ENCODE measurements around the gene SERPINH1.

The SERPINH1 gene
- total RNA-seq: 2.6 to 26.0 (median 13.5) reads per million in 17 experiments

- peak; percentile 73 to 88 (median 80) for DNase-seq
These were observed at the start of gene SERPINH1 for GRCh38 chr11:75562048-75562835. SERPINH1 (plus strand) TSS chr11:75562253; CDS start chr11:75566350, 4,097 bp downstream.

GRCh38 chr11:75513250-75513649, 48.8 kb upstream of the SERPINH1 start:
- DNase-seq: peak in 1 of 4 experiments; percentile 22

DNA sequence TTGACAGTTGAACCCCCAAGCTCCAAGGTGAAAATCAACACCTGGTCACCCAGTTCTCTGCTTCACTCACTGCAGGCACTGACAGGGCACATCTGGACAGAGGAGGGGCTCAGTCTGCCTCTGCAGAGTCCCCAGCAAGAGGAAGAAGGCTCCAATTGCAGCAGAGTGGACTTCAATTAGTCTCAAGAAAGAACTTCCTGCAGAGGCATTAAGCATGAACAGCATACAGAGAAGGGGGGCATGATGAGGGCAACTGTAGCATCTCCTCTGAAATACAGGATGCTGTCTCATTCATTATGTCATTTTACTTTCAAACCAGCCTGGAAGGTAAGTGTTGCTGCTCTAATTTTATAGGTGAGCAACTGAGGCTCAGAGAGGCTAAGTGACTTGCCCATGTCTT, 47.5 kb upstream of the SERPINH1 start:
- DNase-seq: no peak

DNA sequence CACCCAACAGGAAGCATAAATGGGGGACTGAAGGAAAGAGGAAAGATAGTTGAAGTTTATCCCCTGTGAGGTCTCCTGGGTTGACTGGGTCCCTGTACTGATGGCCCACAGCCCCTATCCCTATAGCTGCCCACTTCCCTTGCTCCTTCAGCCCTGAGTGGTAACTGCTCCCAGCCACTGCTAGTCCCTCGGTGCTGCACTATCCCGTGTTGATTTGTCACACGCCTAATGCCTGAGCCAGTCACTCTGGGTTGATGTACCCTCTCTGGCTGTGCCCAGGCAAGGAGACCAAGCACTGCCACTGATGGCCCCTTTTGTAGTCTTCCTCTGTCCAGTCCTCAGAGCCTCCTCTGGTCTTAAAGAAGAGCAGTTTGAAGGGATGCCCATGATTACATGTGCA, 45.9 kb upstream of the SERPINH1 start:
- DNase-seq: no peak

GRCh38 chr11:75516886-75517285, 45.2 kb upstream of the SERPINH1 start:
- DNase-seq: no peak

DNA sequence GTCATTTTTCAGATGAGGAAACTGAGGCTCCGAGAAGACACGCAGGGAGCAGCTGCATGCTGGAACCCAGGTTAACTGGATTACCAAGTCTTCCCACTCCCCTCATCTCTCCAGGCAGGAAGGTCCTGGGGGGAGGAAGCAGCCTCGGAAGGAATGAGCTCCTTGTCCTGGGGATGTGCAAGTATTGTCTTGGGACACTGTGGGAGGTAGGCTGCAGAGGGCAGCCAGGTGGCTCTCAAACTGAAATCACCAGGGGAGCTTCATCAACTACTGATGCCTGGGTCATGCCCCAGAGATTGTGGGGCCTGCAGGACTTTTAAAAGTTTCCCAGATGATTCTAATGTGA, 43.9 kb upstream of the SERPINH1 start:
- no peak for DNase-seq

GRCh38 chr11:75518771-75519653, 43.0 kb upstream of the SERPINH1 start:
- DNase-seq: peak in 1 of 4 experiments; percentile 34

GRCh38 chr11:75520688-75521087, 41.4 kb upstream of the SERPINH1 start:
- DNase-seq: no peak

- DNase-seq: no peak
These were observed 39.6 kb upstream of the SERPINH1 start for GRCh38 chr11:75522286-75523044.

GRCh38 chr11:75523189-75523588, 38.9 kb upstream of the SERPINH1 start:
- DNase-seq: no peak

DNA sequence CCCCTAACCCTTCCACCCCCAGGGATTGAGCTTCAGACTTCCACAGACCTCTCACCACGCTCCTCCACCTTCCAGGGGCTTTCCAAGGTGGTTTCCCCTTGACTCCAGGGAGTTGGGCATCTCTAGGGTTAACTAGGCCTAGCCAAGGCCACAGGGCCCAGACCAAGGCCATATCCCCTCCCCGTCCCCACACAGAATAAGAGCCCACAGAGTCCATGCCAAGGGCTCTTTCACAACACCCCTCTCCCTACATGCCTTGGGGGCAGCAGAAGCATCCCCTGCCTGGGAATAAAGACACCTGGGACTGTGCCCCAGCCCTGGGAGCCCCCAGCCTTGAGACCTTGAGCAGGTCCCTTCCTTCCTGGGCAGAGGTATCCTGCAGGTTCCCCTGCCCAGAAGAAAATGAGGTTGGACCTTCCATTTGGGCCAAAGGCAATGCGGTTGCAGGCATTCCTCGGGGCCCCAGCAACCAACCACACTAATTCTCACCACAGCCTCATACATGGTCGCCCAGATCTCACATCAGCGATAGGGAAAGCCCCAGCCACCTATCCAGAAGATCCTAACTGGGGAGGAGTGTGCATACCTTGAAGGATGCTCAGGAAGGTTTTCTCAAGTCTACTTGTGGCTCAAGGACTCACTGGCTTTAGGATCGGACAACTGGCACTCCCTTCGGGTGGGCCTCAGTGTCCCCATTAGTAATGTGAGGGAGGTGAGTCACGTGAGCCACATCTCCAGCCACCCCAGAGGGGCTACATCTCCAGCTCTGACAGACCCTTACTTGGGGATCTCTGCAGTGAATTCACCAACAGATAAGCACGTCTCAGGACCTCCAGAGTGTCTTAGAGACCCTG, 38.0 kb upstream of the SERPINH1 start:
- DNase-seq: no peak

- peak; percentile 41 to 70 (median 65) for DNase-seq
These were observed 37.2 kb upstream of the SERPINH1 start for GRCh38 chr11:75524665-75525432.

DNA sequence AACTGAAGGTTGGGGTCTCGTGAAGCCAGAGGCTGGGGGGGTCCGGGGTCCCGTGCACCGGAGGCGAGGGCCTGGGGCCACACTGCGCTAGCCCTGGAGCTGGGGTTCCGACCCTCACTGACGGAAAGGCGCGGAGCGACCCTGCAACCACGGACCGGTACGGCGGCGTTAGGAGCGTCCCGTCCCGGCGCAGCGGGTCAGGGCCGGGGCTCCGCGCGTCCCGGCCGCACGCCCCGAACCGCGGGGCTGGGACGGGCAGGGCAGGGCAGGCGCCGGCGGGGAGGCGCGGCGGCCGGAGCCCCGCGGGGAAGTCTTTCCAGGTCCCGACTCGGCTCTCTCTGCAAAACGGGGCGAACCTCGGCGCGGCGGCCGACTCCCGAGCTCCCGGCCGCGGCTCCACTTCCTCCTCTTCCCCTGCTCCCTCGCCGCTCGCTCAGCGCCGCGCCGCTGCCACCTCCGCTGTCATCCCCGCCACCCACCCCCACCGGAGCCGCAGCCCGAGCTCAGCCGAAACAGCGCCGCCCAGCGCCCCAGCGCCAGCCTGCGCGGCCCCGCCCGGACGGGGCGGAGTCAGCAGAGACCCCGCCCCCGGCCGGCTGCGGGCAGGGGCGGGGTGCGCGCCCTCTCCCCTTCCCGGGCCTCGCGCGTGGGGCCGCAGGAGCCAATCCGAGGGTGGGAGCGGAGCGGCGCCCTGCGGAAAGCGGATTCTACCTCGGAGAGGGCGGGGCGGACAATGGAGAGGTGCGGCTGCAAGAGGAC, 36.4 kb upstream of the SERPINH1 start, which contains the start of gene GDPD5:
Gene GDPD5, minus strand, starts transcription at position 509 of the 759 bp plus-strand sequence. CDS start 48,206 bp downstream, outside the sequence.
- peak; percentile 89 to 96 (median 94) for DNase-seq

DNA sequence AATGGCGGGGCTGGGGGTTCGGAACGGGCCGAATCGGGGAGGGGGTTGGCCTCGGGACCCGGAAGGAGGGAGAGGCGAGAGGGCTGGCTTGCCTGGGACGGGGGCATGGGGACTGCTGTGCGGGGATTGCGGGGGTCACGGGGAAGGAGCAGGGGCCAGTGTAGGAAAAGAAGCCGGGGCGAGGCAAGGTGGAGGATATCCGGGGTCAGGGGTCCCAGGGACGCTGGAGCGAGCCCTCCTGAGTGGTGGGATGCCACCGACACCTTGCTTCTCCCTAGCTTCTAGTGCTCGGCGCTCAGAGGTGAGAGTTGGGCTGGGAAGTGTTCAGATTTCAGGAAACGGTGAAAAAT, 35.9 kb upstream of the SERPINH1 start:
- DNase-seq: no peak

DNA sequence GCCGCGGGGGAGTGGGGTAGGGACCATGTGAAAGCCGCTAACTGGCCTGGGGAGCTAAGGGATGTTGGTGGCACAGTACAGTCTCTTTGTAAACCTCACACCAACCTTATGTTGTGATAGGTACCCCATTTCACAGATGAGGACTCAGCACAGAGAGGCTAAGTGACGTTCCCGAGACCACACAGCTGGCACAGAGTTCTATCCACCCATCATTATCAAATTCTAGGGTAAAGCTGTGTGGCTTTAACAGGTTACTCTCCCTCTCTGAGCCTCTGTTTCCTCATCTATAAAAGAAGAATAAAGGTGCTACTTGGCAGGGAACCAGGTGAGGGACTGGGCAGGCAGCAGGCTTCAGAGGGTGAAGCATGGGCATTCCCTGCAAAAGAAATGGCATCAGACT, 34.9 kb upstream of the SERPINH1 start:
- DNase-seq: no peak

DNA sequence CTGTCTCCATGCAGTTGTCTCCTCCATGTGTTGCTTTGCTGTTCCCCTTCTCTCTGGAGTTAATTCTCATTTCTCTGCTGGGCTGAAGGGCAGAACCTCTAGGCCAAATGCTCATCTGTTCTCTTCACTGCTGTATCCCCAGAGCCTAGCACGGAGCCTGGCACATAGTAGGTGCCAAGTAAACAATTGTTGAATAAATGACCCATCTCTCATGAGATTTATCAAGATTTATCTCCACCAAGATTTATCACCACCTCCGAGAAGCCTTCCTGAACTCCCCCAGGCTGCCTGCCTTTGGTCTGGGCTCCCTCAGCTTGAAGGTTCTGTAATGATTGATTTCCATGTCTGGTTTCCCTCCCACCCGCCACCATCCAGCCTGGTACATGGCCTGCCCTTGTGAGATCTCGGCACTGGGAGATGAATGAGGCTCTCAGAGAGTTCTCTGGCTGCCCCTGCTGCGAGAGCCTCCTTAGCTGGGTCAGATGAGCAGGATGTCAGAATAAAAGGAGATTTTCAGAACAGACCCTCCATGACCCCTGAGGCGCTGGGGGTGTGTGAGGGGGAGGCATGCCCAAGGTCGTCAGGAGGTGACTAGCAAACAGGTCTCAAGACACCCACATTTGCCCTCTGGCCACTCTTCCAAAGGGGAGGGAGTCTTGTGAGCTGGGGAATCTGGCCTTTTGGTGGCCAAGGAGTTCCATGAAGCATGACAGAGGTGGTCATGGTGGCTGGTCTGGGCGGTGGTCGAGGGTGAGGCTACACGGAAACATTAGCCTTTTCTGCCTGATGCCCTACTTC, 33.9 kb upstream of the SERPINH1 start:
- no peak for DNase-seq

DNA sequence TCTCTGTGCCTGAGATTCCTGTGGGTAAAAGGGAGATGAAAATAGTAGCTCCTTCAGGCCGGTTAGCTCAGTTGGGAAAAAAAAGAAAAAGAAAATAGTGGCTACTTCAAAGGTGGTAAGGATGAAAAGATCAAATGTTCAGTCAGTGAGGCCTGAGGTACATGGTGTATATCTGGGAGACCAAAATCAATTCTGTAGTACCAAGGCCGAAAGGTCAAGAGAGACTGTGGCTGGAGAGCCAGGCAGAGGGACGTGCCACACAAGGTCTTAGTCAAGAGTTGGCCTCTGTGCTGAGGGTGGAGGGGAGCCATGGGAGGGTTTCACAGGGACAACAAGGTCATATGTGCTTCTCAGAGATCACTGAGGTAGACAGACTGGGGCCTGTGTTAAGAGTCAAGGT, 31.5 kb upstream of the SERPINH1 start:
- DNase-seq: no peak

DNA sequence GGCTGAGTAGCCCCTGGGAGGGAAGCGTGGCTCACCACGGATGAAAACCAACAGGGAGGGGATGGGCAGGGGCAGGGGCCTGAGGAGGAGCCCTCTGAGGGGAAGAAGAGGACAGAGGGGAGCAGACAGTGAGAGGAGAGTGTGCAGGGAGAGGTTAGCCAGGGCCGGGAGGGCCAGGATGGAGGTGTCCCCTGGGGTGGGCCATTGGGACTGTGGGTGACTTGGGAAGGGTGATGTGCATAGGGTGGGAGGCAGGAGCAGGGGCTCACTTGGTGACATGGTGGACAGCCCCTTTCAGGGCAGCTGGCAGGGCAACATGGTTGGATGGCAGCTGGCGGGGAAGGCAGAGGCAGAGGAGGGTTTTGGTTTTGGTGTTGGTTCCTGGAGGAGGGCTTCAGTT, 30.7 kb upstream of the SERPINH1 start:
- no peak for DNase-seq

Data from suppressor macrophage (primary cell).